Pons (tissue), 1 donor: ENCODE results near the gene RIMBP2.

Source experiments
- DNase-seq: peaks from one replicate; pipeline ENCODE4 v3.0.0-alpha.2; 2016; ENCODE audit warnings: low spot score

RIMBP2 gene

GRCh38 chr12:130568501-130568900, 147.6 kb downstream of the RIMBP2 start:
- DNase-seq, result no peak

GRCh38 chr12:130568041-130568440, 148.1 kb downstream of the RIMBP2 start:
- DNase-seq, result no peak

DNA sequence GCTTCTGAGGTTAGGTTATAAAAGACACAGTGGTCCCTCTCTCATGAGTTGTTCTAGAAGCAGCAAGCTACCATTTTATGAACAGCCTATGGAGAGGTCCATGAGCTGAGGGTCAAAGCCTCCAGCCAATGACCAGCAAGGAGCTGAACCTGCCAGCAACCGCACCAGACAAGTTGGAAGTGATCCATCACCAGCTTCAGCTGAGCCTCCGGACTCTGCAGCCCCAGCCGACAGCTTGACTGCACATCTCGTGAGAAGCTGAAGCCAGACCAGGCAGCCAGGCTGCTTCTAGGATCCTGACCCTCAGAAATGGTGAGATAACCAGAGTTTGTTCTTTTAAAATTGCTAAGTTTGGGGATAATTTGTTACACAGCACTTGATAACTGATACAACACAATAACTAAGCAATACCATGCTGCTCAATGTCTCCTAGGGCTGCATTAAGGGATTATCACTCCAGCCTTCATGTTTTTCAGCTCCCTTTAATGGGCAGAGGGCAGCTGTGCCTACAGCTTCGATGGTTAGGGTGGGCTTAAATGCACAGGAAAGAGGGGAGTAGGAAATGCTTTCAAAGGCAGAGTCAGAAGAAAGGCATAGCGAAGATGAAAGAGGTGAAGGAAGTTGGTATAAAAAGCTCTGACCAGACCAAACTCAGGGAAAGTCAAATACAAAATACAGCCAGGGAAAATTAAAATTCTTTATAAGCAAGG, 149.5 kb downstream of the RIMBP2 start:
- DNase-seq, result no peak

DNA sequence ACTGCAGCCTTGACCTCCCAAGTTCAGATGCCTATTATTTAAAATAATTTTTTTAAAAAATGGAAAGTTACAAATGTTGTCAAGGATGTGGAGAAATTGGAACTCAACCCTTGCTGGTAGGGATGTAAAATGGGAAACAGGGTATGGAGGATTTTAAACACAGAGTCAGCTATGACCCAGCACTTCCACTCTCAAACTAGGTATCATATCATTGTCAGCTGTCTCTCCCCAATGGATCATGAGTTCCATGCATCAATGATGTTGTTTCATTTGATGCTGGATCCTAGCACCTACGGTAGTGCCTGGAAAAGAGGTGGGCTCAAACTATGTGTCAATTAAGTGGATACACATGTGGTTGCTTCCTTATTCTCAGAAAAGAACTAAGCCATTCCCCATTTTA, 150.9 kb downstream of the RIMBP2 start:
- no peak for DNase-seq

- DNase-seq, result no peak
These were observed 152.8 kb downstream of the RIMBP2 start for GRCh38 chr12:130563323-130563722.

GRCh38 chr12:130562716-130563115, 153.4 kb downstream of the RIMBP2 start:
- no peak for DNase-seq

DNA sequence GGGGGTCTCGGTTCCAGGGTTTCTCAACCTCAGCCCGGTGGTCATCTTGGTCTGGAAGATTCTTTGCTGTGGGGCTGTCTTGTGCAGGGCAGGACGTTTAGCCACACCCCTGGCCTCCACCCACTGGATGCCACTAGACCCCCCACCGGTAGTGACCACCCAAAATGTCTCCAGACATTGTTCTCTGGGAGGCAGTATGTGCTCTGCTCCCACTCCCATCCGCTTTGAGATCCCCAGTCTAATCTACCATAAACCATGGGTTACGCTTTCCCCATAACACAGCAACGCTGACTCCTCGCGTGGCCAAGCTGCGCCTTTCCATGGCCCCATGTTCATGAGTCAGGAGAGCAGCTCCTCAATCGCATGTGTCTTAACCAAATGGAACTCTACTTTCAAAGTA, 155.8 kb downstream of the RIMBP2 start:
- no peak for DNase-seq

GRCh38 chr12:130559806-130560205, 156.3 kb downstream of the RIMBP2 start:
- DNase-seq, result no peak

- no peak for DNase-seq
These were observed 158.0 kb downstream of the RIMBP2 start for GRCh38 chr12:130557886-130558765.

DNA sequence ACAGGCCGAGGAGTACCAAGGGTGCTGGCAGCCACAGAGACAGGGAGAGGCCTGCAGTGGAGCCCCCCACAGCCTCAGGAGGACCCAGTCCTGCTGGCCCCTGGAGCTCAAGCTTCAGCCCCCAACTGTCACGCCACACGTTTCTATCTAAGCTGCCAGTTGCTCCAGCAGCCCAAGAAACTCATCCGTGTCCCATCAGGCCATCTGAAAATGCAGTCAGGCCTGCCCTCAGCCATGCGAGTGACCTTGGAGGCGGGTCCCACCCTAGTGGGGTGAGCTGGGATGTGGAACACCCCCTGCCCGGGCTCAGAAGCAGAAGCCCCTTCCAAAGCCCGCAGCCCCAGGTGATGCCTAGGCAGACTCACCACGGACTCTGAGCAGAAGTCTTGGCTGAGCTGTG, 158.9 kb downstream of the RIMBP2 start:
- no peak for DNase-seq

GRCh38 chr12:130556486-130557055, 159.5 kb downstream of the RIMBP2 start:
- no peak for DNase-seq

DNA sequence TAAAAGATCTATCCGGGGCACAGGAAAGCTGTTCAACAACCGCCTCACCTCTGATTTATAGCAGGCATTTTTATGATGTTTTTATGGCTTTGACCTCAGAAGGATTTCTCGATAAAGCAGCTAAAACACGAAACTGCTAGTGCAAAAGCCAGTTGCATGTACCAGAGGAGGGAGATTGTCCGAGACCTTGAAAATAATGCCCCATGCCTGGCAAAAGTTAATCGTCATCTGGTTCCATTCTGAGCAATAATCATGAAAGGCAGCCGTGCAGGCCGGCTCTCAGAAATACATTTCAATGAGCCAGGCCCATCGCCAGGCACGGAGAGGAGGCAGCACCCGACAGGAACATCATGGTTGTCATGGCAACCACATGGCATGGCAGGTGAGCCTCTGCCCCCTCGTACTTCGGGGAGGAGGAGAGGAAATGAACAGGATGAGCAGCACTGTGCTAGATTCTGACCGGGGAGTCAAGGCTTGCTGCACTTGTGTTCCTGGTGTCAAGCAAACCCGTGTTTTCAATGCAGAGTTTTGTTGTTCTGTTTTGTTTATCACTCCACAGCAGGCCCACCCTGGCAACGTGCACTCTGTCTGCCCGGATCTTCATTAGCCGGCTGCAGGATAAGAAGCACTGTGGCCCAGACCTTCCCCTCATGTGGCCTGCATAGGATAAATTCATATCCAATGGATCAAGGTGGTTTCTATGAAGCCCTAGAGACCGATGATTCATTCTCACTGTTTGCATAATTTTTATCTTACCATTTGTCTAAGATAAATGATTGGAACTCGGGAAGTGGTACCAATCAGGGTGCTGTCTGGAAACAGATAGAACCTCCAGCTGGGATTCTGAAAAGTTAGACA, 160.2 kb downstream of the RIMBP2 start:
- DNase-seq, result no peak

GRCh38 chr12:130555221-130555620, 160.9 kb downstream of the RIMBP2 start:
- no peak for DNase-seq

DNA sequence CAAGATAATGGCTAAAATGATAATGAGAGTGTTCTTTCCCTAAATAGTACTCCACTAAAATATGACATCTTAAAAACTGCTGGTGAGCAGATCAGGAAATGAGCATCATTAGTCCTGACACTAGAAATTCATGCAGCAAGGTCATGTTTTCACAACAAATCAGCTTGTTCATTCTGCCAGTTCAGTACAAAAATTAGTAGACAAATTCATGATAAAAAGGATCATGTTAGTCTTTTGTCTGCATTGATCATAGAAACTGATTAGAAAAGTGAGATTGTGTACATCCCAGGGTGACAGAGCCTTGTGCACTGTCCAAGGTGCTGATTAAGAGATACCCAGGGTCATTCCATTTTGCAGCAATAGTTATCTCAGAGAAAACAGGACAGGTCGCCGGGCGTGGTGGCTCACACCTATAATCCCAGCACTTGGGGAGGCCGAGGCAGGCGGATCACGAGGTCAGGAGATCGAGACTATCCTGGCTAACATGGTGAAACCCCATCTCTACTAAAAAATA, 163.6 kb downstream of the RIMBP2 start:
- DNase-seq, result no peak

DNA sequence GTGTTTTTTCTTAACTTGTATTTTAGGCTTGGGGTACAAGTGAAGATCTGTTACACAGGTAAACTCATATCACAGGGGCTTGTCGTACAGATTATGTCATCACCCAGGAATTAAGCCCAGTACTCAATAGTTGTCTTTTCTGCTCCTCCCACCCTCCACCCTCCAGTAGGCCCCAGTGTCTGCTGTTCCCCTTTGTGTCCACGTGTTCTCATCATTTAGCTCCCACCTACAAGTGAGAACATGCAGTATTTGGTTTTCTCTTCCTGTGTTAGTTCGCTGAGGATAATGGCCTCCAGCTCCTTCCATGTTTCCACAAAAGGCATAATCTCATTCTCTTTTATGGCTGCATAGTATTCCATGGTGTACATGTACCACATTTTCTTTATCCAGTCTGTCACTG, 166.7 kb downstream of the RIMBP2 start:
- no peak for DNase-seq

GRCh38 chr12:130547480-130548155, 168.5 kb downstream of the RIMBP2 start:
- DNase-seq, result no peak

DNA sequence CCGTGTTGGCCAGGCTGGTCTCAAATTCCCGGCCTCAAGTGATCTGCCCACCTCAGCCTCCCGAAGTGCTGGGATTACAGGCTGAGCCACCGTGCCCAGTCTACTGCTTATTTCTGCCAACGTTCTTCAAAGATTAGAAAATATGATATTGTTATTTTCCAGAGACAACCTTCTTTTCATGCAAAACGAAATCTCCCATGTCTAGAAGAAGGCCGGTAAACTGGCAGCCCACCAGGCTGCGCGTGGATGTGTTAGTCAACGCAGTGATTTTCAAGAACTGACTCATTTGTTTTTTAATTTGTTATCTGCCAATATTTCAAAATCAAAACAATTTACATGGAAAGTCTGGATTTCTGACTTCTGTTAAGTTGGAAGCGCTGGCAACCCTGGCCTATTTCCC, 169.6 kb downstream of the RIMBP2 start:
- no peak for DNase-seq

- no peak for DNase-seq
These were observed 170.6 kb downstream of the RIMBP2 start for GRCh38 chr12:130545475-130545874.

DNA sequence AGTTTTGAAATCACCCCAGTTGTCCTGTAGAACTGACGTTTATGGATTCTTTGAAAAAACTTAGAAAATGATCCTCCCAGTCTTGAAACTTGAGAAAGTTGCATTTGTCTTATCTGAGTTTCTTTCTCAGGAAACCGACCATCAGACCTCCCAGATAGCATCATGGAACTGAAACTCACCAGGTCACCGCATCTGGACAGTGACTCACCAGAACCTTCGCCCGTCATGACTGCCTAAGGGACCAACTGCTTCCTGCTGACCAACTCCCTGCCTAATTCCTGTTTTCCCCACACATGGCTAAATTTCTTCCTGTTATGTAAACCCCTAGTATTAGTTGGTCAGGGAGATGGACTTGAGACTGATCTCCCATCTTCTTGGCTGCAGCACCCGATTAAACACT, 175.7 kb downstream of the RIMBP2 start:
- DNase-seq, result no peak

DNA sequence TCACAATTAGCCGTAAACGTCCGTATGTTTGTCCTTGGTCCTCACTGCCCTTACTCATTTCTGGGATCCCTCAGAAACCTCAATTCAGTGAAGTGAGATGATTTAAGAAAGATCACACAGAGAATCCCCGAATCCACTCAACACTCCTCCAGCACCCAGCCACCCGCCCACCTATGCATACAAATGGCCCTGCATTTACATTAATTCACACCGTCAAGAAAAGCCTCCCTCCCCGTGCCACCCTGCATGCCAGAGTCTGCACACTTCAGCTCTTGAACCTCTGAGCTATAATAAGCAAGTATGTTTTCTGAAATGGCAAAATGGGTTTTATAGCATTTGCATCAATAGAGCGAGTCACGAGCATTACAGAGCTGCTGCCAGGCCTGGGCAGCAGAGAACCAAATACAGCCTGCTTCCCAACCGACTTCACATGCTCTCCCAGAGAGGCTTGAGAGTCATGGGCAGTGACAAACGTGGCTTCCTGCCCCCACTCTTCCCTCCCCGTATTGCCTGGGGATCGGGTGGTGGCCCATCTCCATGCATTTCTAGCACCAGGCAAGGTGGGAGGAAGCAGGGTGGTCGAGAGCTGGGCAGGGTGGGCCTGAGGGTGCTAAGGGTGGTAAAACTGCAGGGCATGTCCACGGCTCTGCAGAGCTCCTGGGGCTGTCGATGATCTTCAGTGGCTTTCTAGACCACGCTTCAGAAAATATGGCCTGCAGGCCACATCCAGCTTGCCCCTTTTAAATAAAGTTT, 177.6 kb downstream of the RIMBP2 start:
- no peak for DNase-seq

- no peak for DNase-seq
These were observed 178.4 kb downstream of the RIMBP2 start for GRCh38 chr12:130537655-130538054.
